Mononuclear cell (primary cell): ENCODE measurements around the gene PRMT5. TPM values are rescaled to one million over a fixed set of nuclear protein-coding genes. Genes with fewer than 3 reads are reported as not detected.

ENCODE experiments used
- H3K27me3 ChIP-seq: 2 replicates; pipeline ENCODE4 v1.6.0; 2011; ENCODE audit warnings: low read length, control low read depth; ENCODE audit not compliant: insufficient read depth
- H3K4me1 ChIP-seq: 2 replicates; pipeline ENCODE4 v1.5.1; 2011; ENCODE audit warnings: mild to moderate bottlenecking, low read length, control low read depth; ENCODE audit not compliant: insufficient read depth
- H3K4me3 ChIP-seq: 2 replicates; pipeline ENCODE4 v1.5.1; 2011; ENCODE audit warnings: mild to moderate bottlenecking, low read length, moderate library complexity
- H3K9me3 ChIP-seq: 2 replicates; pipeline ENCODE4 v1.5.1; 2011; ENCODE audit warnings: low read depth, mild to moderate bottlenecking, control low read depth, low read length
- total RNA-seq: library from RNA; depleted of rRNA; stranded (reverse); fragments of >200 nt; gene quantifications from one replicate; pipeline ENCODE4 v1.2.3, GENCODE V29; 2012

Gene PRMT5
- total RNA-seq, 1 donor, result 8.2 TPM

GRCh38 chr14:22878271-22879246, 50.6 kb downstream of the PRMT5 start:
- no peak overlapping the region for H3K4me3 ChIP-seq
- no peaks in the 10 kb centered on the region for H3K27me3 ChIP-seq
- no peaks in the 10 kb centered on the region for H3K9me3 ChIP-seq
- H3K4me1 ChIP-seq, result peaks cover 17% of the 10 kb centered on the region

GRCh38 chr14:22877000-22877501, 52.1 kb downstream of the PRMT5 start:
- no peaks in the 10 kb centered on the region for H3K27me3 ChIP-seq
- no peaks in the 10 kb centered on the region for H3K9me3 ChIP-seq
- no peak overlapping the region for H3K4me3 ChIP-seq
- H3K4me1 ChIP-seq, result peaks cover 20% of the 10 kb centered on the region

- no peaks in the 10 kb centered on the region for H3K9me3 ChIP-seq
- no peaks in the 10 kb centered on the region for H3K27me3 ChIP-seq
- no peak overlapping the region for H3K4me3 ChIP-seq
- peaks cover 26% of the 10 kb centered on the region for H3K4me1 ChIP-seq
Measured at GRCh38 chr14:22875748-22876319, 53.3 kb downstream of the PRMT5 start.

GRCh38 chr14:22875003-22875747, 54.0 kb downstream of the PRMT5 start:
- no peak overlapping the region for H3K4me3 ChIP-seq
- no peaks in the 10 kb centered on the region for H3K27me3 ChIP-seq
- H3K9me3 ChIP-seq, result no peaks in the 10 kb centered on the region
- H3K4me1 ChIP-seq, result peaks cover 33% of the 10 kb centered on the region

- Histone ChIP-seq H3K9me3 (no peaks in the 10 kb centered on the region), H3K4me1 (peaks cover 41% of the 10 kb centered on the region), H3K4me3 (peak overlapping the region; percentile 90), H3K27me3 (no peaks in the 10 kb centered on the region)
Measured at GRCh38 chr14:22872833-22873520, 56.2 kb downstream of the PRMT5 start.

GRCh38 chr14:22872033-22872832, 56.9 kb downstream of the PRMT5 start:
- H3K4me3 ChIP-seq, result peak overlapping the region; percentile 90
- H3K27me3 ChIP-seq, result no peaks in the 10 kb centered on the region
- peaks cover 41% of the 10 kb centered on the region for H3K4me1 ChIP-seq
- no peaks in the 10 kb centered on the region for H3K9me3 ChIP-seq

- Histone ChIP-seq H3K27me3 (no peaks in the 10 kb centered on the region), H3K4me1 (peaks cover 41% of the 10 kb centered on the region), H3K9me3 (no peaks in the 10 kb centered on the region), H3K4me3 (peak within 1 kb of the TSS; percentile 90)
Measured at GRCh38 chr14:22871224-22872032, 57.7 kb downstream of the PRMT5 start, which contains the start of gene LRP10. Gene LRP10, plus strand, starts transcription at chr14:22871740. Its CDS starts 564 bp downstream, at chr14:22872304.

GRCh38 chr14:22870811-22871223, 58.4 kb downstream of the PRMT5 start:
- peak overlapping the region; percentile 90 for H3K4me3 ChIP-seq
- H3K9me3 ChIP-seq, result no peaks in the 10 kb centered on the region
- H3K27me3 ChIP-seq, result no peaks in the 10 kb centered on the region
- H3K4me1 ChIP-seq, result peaks cover 41% of the 10 kb centered on the region

Other genes starting within 250 kb of the PRMT5 start
- gene OXA1L, start 162.7 kb downstream of the PRMT5 start, total RNA-seq, result 128 TPM
- 74.8 TPM for gene SLC7A7, start 113.9 kb downstream of the PRMT5 start, total RNA-seq
- 8.7 TPM for gene MRPL52, start 99.5 kb downstream of the PRMT5 start, total RNA-seq
- 2.9 TPM for gene MMP14, start 92.8 kb downstream of the PRMT5 start, total RNA-seq
- 46.7 TPM for gene LRP10, start 57.6 kb downstream of the PRMT5 start, total RNA-seq
- gene REM2, start 46.2 kb downstream of the PRMT5 start, total RNA-seq, result 2.1 TPM
- 122 TPM for gene RBM23, start 10.2 kb downstream of the PRMT5 start, total RNA-seq
- gene HAUS4, start 27.7 kb upstream of the PRMT5 start, total RNA-seq, result 41.2 TPM
- gene AJUBA, start 53.2 kb upstream of the PRMT5 start, total RNA-seq, result 0.21 TPM
- 6.9 TPM for gene C14orf93, start 80.8 kb upstream of the PRMT5 start, total RNA-seq
- 13.2 TPM for gene PSMB5, start 105.5 kb upstream of the PRMT5 start, total RNA-seq
- gene PSMB11, start 112.8 kb upstream of the PRMT5 start, total RNA-seq, result not detected
- gene CDH24, start 128.1 kb upstream of the PRMT5 start, total RNA-seq, result 0.63 TPM
- gene ACIN1, start 165.8 kb upstream of the PRMT5 start, total RNA-seq, result 123 TPM
- 5.2 TPM for gene C14orf119, start 166.1 kb upstream of the PRMT5 start, total RNA-seq
- gene CIROP, start 175.6 kb upstream of the PRMT5 start, total RNA-seq, result not detected
- 0.21 TPM for gene CEBPE, start 189.9 kb upstream of the PRMT5 start, total RNA-seq